Activated T-helper 1 cell treated with anti-CD3 and anti-CD28 coated beads, Interleukin-12 subunit alpha, Interleukin-12 subunit beta, Interleukin-2, Interleukin-4 antibody, amounts not matched to agents 30 ng/mL and 10 ng/mL and 1 ng/mL, durations not matched to agents 14 hours and 24 hours and 36 hours (primary cell): Measurements from ENCODE around the gene F13A1. TPM values are rescaled to one million over a fixed set of nuclear protein-coding genes. Genes with fewer than 3 reads are reported as not detected.

ENCODE experiments used
- DNase-seq: peaks from one replicate; pipeline ENCODE4 v3.0.0; 2021; ENCODE audit warnings: low spot score
- H3K27ac Mint-ChIP-seq: one replicate; pipeline ENCODE4 v1.8.0; 2021; ENCODE audit warnings: mild to moderate bottlenecking, mixed read lengths
- H3K27me3 Mint-ChIP-seq: one replicate; pipeline ENCODE4 v1.8.0; 2022; ENCODE audit warnings: mild to moderate bottlenecking, moderate library complexity, mixed read lengths; ENCODE audit not compliant: insufficient read depth
- H3K36me3 Mint-ChIP-seq: one replicate; pipeline ENCODE4 v1.8.0; 2021; ENCODE audit warnings: low read depth, mixed read lengths
- H3K4me1 Mint-ChIP-seq: one replicate; pipeline ENCODE4 v1.8.0; 2021; ENCODE audit warnings: low read depth, mixed read lengths
- H3K4me3 Mint-ChIP-seq: one replicate; pipeline ENCODE4 v1.8.0; 2021; ENCODE audit warnings: mild to moderate bottlenecking, moderate library complexity, mixed read lengths
- H3K9me3 Mint-ChIP-seq: one replicate; pipeline ENCODE4 v1.8.0; 2021; ENCODE audit warnings: mixed read lengths
- intact Hi-C: fragments of 100-400 bp; cut with micrococcal nuclease; formaldehyde crosslinking; loops from one replicate; pipeline ENCODE4 v1.15.1; 2024
- total RNA-seq: library from RNA; stranded (reverse); gene quantifications from 2 replicates; pipeline ENCODE4 v1.2.3, GENCODE V29; 2022

Gene F13A1
- not detected in 2 replicates for total RNA-seq

- Mint-ChIP-seq H3K4me3 (no peak within 1 kb of the TSS), H3K27ac (no peak within 1 kb of the TSS), H3K4me1 (no peaks in the 10 kb centered on the region), H3K27me3 (peaks cover 26% of the 10 kb centered on the region), H3K9me3 (no peaks in the 10 kb centered on the region), H3K36me3 (no peaks in the 10 kb centered on the region)
- no peak for DNase-seq
- intact Hi-C loops, result loop anchor here (10.0 kb wide), 1 partner anchor 225 kb away; no protein-coding TSS in a partner anchor
Observed at GRCh38 chr6:6319952-6320811, at the start of gene F13A1. TSS of gene F13A1 (minus strand) at chr6:6320662. CDS start at chr6:6318664, 1,998 bp downstream.

GRCh38 chr6:6368684-6369052 is 48.2 kb upstream of the F13A1 start:
- H3K4me1 Mint-ChIP-seq, result no peaks in the 10 kb centered on the region
- H3K27ac Mint-ChIP-seq, result no peak overlapping the region
- H3K27me3 Mint-ChIP-seq, result peaks cover 4% of the 10 kb centered on the region
- H3K36me3 Mint-ChIP-seq, result no peaks in the 10 kb centered on the region
- no peak overlapping the region for H3K4me3 Mint-ChIP-seq
- no peaks in the 10 kb centered on the region for H3K9me3 Mint-ChIP-seq
- intact Hi-C loops, result no loop called here
- DNase-seq, result no peak

- no peak overlapping the region for H3K27ac Mint-ChIP-seq
- H3K36me3 Mint-ChIP-seq, result no peaks in the 10 kb centered on the region
- H3K4me1 Mint-ChIP-seq, result no peaks in the 10 kb centered on the region
- DNase-seq, result no peak
- intact Hi-C loops, result no loop called here
- H3K9me3 Mint-ChIP-seq, result no peaks in the 10 kb centered on the region
- peaks cover 4% of the 10 kb centered on the region for H3K27me3 Mint-ChIP-seq
- no peak overlapping the region for H3K4me3 Mint-ChIP-seq
Observed at GRCh38 chr6:6368040-6368683, 47.7 kb upstream of the F13A1 start.

DNA sequence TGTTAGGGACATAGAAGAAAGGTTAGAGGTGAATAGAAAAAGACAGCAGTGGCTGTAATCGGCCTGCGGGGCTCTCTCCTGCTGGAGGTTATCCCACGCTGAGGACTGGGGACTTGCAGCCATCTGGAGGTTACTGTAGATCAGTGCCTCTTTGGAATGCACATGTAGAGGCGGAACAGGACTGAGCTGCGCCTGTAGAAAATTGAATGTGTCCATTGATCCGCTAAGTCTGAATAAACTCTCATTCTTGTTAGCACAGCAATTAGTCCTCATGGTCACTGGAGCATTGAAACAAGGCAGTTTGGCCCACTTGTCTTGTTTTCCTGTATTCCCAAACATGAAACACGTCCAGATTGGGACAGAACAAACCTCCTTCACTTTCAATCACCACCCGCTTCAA is 46.3 kb upstream of the F13A1 start:
- H3K4me3 Mint-ChIP-seq, result no peak overlapping the region
- no peaks in the 10 kb centered on the region for H3K9me3 Mint-ChIP-seq
- no peaks in the 10 kb centered on the region for H3K27me3 Mint-ChIP-seq
- intact Hi-C loops, result no loop called here
- H3K4me1 Mint-ChIP-seq, result no peaks in the 10 kb centered on the region
- no peak overlapping the region for H3K27ac Mint-ChIP-seq
- DNase-seq, result no peak
- no peaks in the 10 kb centered on the region for H3K36me3 Mint-ChIP-seq

DNA sequence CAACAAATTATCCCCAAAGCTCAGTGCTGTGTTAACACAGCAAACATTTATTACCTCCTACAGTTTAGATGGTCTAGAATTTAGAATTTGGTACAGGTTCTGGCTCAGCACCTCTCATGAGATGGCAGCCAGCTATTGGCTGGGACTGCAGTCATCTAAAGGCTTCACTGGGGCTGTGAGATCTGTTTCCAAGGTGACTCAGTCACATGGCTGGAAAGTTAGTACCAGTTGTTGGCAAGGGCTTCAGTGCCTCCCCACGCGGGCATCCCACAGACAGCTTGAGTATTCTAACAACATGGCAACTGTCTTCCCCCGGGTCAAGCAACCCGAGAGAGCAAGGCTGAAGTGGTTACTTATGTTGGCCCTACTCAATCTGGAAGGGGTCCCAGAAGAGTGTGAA is 44.8 kb upstream of the F13A1 start:
- Mint-ChIP-seq H3K9me3 (no peaks in the 10 kb centered on the region), H3K27ac (no peak overlapping the region), H3K4me3 (no peak overlapping the region), H3K36me3 (no peaks in the 10 kb centered on the region), H3K4me1 (no peaks in the 10 kb centered on the region), H3K27me3 (no peaks in the 10 kb centered on the region)
- intact Hi-C loops, result no loop called here
- DNase-seq, result no peak

- Mint-ChIP-seq H3K36me3 (no peaks in the 10 kb centered on the region), H3K4me1 (no peaks in the 10 kb centered on the region), H3K27ac (no peak overlapping the region), H3K9me3 (no peaks in the 10 kb centered on the region), H3K4me3 (no peak overlapping the region), H3K27me3 (peaks cover 4% of the 10 kb centered on the region)
- no peak for DNase-seq
- intact Hi-C loops, result no loop called here
Observed at GRCh38 chr6:6362056-6362840, 41.8 kb upstream of the F13A1 start.

DNA sequence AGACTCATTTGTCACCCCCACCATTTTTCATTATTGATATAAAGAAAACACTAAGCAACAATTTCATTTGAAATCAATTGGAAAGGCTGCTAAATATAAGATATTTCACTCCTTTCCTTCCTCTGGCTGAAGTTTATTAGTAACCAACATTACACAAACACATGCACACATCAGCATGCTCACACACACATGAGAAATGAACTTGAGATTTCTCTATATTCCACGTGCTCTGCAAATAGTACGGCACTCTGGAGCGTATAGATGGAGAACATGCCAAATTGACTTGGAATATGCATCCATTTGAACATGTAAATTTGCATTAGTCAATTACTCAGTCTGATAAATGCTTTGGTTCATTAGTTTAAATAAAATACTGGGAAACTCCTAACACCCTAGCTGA is 37.1 kb upstream of the F13A1 start:
- DNase-seq, result no peak
- no peak overlapping the region for H3K27ac Mint-ChIP-seq
- no peak overlapping the region for H3K4me3 Mint-ChIP-seq
- H3K27me3 Mint-ChIP-seq, result peaks cover 4% of the 10 kb centered on the region
- intact Hi-C loops, result no loop called here
- H3K4me1 Mint-ChIP-seq, result no peaks in the 10 kb centered on the region
- no peaks in the 10 kb centered on the region for H3K36me3 Mint-ChIP-seq
- H3K9me3 Mint-ChIP-seq, result no peaks in the 10 kb centered on the region

DNA sequence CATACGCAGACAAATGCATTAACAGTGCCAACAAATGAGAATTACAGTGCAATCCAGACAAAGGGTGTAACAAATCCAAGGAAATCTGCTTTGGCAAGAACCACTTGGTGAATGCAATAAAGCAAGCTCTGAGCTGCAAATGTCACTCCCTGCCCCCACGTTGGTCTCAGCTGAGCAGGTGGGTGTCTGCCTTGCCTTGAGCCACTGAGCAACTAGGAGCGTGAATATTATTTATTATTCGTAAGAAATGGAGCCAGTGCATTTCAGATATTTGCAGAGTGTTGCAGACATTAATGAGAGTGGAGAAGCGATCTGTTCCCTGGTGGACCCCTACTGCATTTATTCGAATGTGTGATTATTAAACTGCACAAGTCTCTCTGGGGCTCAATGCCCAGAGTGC is 36.6 kb upstream of the F13A1 start:
- intact Hi-C loops, result no loop called here

GRCh38 chr6:6352772-6353171 is 32.3 kb upstream of the F13A1 start:
- Mint-ChIP-seq H3K9me3 (no peaks in the 10 kb centered on the region), H3K4me1 (no peaks in the 10 kb centered on the region), H3K36me3 (no peaks in the 10 kb centered on the region), H3K27ac (no peak overlapping the region), H3K27me3 (no peaks in the 10 kb centered on the region), H3K4me3 (no peak overlapping the region)
- DNase-seq, result no peak
- intact Hi-C loops, result no loop called here

More for the DNA sequence above, 36.6 kb upstream of the F13A1 start:
- Mint-ChIP-seq H3K27ac (no peak overlapping the region), H3K36me3 (no peaks in the 10 kb centered on the region), H3K4me3 (no peak overlapping the region), H3K9me3 (no peaks in the 10 kb centered on the region), H3K4me1 (no peaks in the 10 kb centered on the region), H3K27me3 (peaks cover 4% of the 10 kb centered on the region)
- DNase-seq, result no peak

DNA sequence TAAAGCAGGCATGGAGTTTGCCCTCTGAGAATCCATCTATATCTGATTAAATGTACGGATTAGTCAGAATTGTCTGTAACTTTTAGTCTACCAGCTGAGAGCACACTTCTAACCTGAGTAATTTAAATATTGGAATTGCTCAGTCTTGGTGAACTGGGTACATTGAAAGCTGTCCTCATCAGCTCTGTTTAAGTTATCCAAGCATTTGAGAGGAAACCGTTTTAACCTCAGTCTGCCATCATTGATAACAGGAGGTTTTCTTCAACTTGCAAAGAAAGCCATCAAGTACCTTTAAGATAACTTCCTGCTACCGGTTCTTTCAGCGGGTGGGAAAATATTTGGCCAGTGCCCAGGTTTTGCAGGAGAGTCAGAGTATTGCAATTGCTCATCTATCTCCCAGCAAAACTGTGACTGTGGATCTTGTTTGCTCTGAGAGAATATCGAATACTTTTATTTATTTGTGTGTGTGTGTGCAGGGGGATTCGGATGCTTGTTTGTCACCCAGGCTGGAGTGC is 31.1 kb upstream of the F13A1 start:
- no peaks in the 10 kb centered on the region for H3K27me3 Mint-ChIP-seq
- H3K4me1 Mint-ChIP-seq, result no peaks in the 10 kb centered on the region
- intact Hi-C loops, result no loop called here
- DNase-seq, result no peak
- H3K36me3 Mint-ChIP-seq, result no peaks in the 10 kb centered on the region
- no peak overlapping the region for H3K27ac Mint-ChIP-seq
- H3K9me3 Mint-ChIP-seq, result no peaks in the 10 kb centered on the region
- no peak overlapping the region for H3K4me3 Mint-ChIP-seq

DNA sequence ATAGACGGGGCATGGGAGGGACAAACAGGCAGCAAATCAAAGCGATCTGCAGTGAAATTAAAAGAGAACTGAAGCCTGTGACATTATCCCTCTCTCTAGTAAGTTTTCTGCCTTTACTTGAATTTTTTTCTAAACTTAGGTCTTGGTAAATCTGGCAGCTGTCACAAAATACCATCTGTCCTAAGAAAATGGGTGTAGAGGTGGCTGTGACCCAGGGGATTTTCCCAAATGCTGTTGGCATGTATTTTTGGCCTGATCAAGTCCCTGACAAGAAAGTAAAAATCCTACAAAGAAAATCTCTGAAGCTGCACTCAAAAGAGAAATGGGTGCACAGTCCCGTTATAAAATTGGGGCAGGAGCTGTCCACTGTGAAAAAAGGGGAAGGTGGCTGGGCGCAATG is 30.2 kb upstream of the F13A1 start:
- no peaks in the 10 kb centered on the region for H3K9me3 Mint-ChIP-seq

DNA sequence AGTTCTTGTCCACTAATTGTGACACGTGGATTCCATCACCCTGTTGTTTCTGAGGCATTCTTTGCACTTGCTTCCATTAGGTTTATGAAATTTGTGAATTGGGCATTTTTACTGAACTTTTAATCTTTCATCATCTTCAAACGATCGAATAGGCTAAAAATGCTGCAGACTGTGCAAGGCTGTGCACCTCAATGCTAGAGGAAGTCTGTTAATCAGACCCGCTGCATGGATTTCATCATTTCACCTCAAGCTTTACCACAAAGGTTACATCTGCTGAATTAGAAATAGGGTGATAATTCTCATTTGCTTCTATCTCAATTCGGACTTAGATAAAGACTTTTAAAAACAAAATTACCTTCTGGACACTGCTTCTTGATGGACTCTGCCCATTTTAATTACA is 27.8 kb upstream of the F13A1 start:
- no peaks in the 10 kb centered on the region for H3K36me3 Mint-ChIP-seq
- no peak overlapping the region for H3K4me3 Mint-ChIP-seq
- H3K9me3 Mint-ChIP-seq, result no peaks in the 10 kb centered on the region
- H3K27me3 Mint-ChIP-seq, result peaks cover 4% of the 10 kb centered on the region
- H3K4me1 Mint-ChIP-seq, result no peaks in the 10 kb centered on the region
- no peak for DNase-seq
- intact Hi-C loops, result no loop called here
- no peak overlapping the region for H3K27ac Mint-ChIP-seq

More for the DNA sequence above, 30.2 kb upstream of the F13A1 start:
- intact Hi-C loops, result no loop called here
- Mint-ChIP-seq H3K36me3 (no peaks in the 10 kb centered on the region), H3K4me3 (no peak overlapping the region), H3K4me1 (no peaks in the 10 kb centered on the region), H3K27me3 (peaks cover 1% of the 10 kb centered on the region), H3K27ac (no peak overlapping the region)
- no peak for DNase-seq
